H1 (cell line): Measurements from ENCODE around the gene CEACAM1. TPM values are rescaled to one million over a fixed set of nuclear protein-coding genes. Genes with fewer than 3 reads are reported as not detected.

Source experiments
- CTCF ChIA-PET: fragments of 300-600 bp; sonication (Branson Sonifier 250); formaldehyde crosslinking; loops from one replicate; lab custom pipeline; 2021; ENCODE audit not compliant: partially characterized antibody; lab: Charles Lee
- POLR2A ChIA-PET: fragments of 300-600 bp; sonication (Branson Sonifier 250); formaldehyde crosslinking; loops from one replicate; lab custom pipeline; 2021; ENCODE audit warnings: inconsistent platforms; ENCODE audit not compliant: partially characterized antibody; lab: Charles Lee
- DNase-seq, 2 experiments: peaks; one replicate each; pipeline versions ENCODE4 v3.0.0 to v3.0.0-alpha.2; 2010 to 2022; ENCODE audit warnings: low spot score in 2 of 2, low read depth in 1 of 2, mixed read lengths in 1 of 2
- FAIRE-seq: peaks from 2 replicates; lab custom pipeline; 2011; peaks lifted over from hg19 to GRCh38; lab: Jason Lieb, UNC
- H2AFZ ChIP-seq: 2 replicates; pipeline ENCODE4 v1.8.1; 2012; ENCODE audit warnings: low read length, inconsistent platforms
- H2AK5ac ChIP-seq: 2 replicates; pipeline ENCODE4 v1.6.1; 2013; ENCODE audit warnings: low read depth, low read length
- H2BK120ac ChIP-seq: replicated peaks from 2 replicates; pipeline ENCODE3; 2013; ENCODE audit warnings: low read depth, low read length, inconsistent platforms
- H2BK12ac ChIP-seq: 2 replicates; pipeline ENCODE4 v1.6.1; 2013; ENCODE audit warnings: low read depth, low read length
- H2BK15ac ChIP-seq: 2 replicates; pipeline ENCODE4 v1.6.1; 2013; ENCODE audit warnings: low read length
- H2BK20ac ChIP-seq: 2 replicates; pipeline ENCODE4 v1.6.1; 2013; ENCODE audit warnings: low read length
- H2BK5ac ChIP-seq: 2 replicates; pipeline ENCODE4 v1.6.1; 2013; ENCODE audit warnings: low read depth, low read length
- H3K14ac ChIP-seq: 2 replicates; pipeline ENCODE4 v1.6.1; 2013; ENCODE audit warnings: inconsistent platforms; ENCODE audit not compliant: insufficient read length
- H3K18ac ChIP-seq: 2 replicates; pipeline ENCODE4 v1.6.1; 2013; ENCODE audit warnings: low read length; ENCODE audit errors: extremely low read depth
- H3K23ac ChIP-seq: 2 replicates; pipeline ENCODE4 v1.6.1; 2013; ENCODE audit warnings: inconsistent platforms; ENCODE audit not compliant: insufficient read length
- H3K23me2 ChIP-seq: 2 replicates; pipeline ENCODE4 v1.6.1; 2013; ENCODE audit warnings: low read depth, low read length
- H3K27ac ChIP-seq: 2 replicates; pipeline ENCODE4 v1.6.1; 2011; ENCODE audit warnings: low read depth, low read length, inconsistent platforms
- H3K27me3 ChIP-seq, 4 experiments: replicated peaks in 1 of 4; 1 replicate in 1 of 4; 2 replicates in 3 of 4; pipeline versions ENCODE4 v1.6.1 to v1.8.1; 2011 to 2013; ENCODE audit warnings: low read length in 3 of 4, mild to moderate bottlenecking in 3 of 4, inconsistent platforms in 2 of 4, mixed read lengths in 2 of 4, moderate library complexity in 1 of 4; ENCODE audit not compliant: control insufficient read depth in 3 of 4, insufficient read depth in 3 of 4; ENCODE audit errors: extremely low read depth in 1 of 4
- H3K36me3 ChIP-seq, 4 experiments: 2 replicates each; pipeline versions ENCODE4 v1.6.1 to v1.8.1; 2011 to 2013; ENCODE audit warnings: mild to moderate bottlenecking in 4 of 4, low read length in 3 of 4, moderate library complexity in 2 of 4, control low read depth in 1 of 4, inconsistent platforms in 1 of 4; ENCODE audit not compliant: insufficient read depth in 4 of 4, control insufficient read depth in 2 of 4
- H3K4ac ChIP-seq: replicated peaks from 2 replicates; pipeline ENCODE3; 2013; ENCODE audit warnings: low read length, low read depth, mixed read lengths, inconsistent platforms; ENCODE audit not compliant: insufficient read length
- H3K4me1 ChIP-seq, 4 experiments: replicated peaks in 1 of 4; 1 replicate in 1 of 4; 2 replicates in 3 of 4; pipeline versions ENCODE4 v1.6.1 to v1.8.1; 2011 to 2013; ENCODE audit warnings: low read length in 3 of 4, inconsistent platforms in 2 of 4, mixed read lengths in 1 of 4; ENCODE audit not compliant: insufficient read depth in 4 of 4, control insufficient read depth in 3 of 4
- H3K4me2 ChIP-seq, 2 experiments: 2 replicates each; pipeline versions ENCODE4 v1.6.1 to v1.8.1; 2011 to 2013; ENCODE audit warnings: low read depth in 2 of 2, low read length in 2 of 2, control low read depth in 1 of 2, inconsistent platforms in 1 of 2, mild to moderate bottlenecking in 1 of 2; ENCODE audit not compliant: insufficient read depth in 1 of 2
- H3K4me3 ChIP-seq, 4 experiments: fragments of 200-600, 300-600 bp in 1 of 4; sonication (generic), shearing (Covaris generic), sonication (Bioruptor Twin) in 1 of 4; 2 replicates each; pipeline versions ENCODE4 v1.5.1 to v1.8.1; 2011 to 2016; ENCODE audit warnings: low read length in 4 of 4, low read depth in 3 of 4, control low read depth in 2 of 4, inconsistent platforms in 2 of 4, mild to moderate bottlenecking in 2 of 4, mixed read lengths in 1 of 4, moderate library complexity in 1 of 4; ENCODE audit not compliant: insufficient read depth in 2 of 4; ENCODE audit errors: extremely low read depth in 1 of 4
- H3K56ac ChIP-seq: replicated peaks from 2 replicates; pipeline ENCODE3; 2013; ENCODE audit warnings: low read depth, mild to moderate bottlenecking, mixed read lengths, low read length, inconsistent platforms; ENCODE audit not compliant: insufficient read length
- H3K79me1 ChIP-seq: 2 replicates; pipeline ENCODE4 v1.6.1; 2013; ENCODE audit warnings: low read depth, low read length, control low read depth
- H3K79me2 ChIP-seq, 2 experiments: 2 replicates each; pipeline versions ENCODE4 v1.6.1 to v1.8.1; 2012 to 2013; ENCODE audit warnings: low read length in 2 of 2, mild to moderate bottlenecking in 2 of 2, inconsistent platforms in 1 of 2; ENCODE audit not compliant: insufficient read depth in 2 of 2, control insufficient read depth in 1 of 2
- H3K9ac ChIP-seq, 4 experiments: replicated peaks in 1 of 4; 1 replicate in 1 of 4; 2 replicates in 3 of 4; pipeline versions ENCODE4 v1.6.1 to v1.8.1; 2011 to 2013; ENCODE audit warnings: low read depth in 3 of 4, low read length in 3 of 4, control low read depth in 2 of 4, mild to moderate bottlenecking in 2 of 4, moderate library complexity in 2 of 4, inconsistent platforms in 1 of 4; ENCODE audit errors: extremely low read depth in 1 of 4
- H3K9me3 ChIP-seq, 2 experiments: 2 replicates each; pipeline versions ENCODE4 v1.6.1 to v1.8.1; 2012 to 2013; ENCODE audit warnings: mild to moderate bottlenecking in 2 of 2, moderate library complexity in 2 of 2, control low read depth in 1 of 2, inconsistent platforms in 1 of 2, low read depth in 1 of 2, low read length in 1 of 2, mixed read lengths in 1 of 2; ENCODE audit not compliant: insufficient read depth in 2 of 2
- H4K20me1 ChIP-seq, 2 experiments: replicated peaks in 1 of 2; 2 replicates each; pipeline versions ENCODE3 to v1.8.1; 2011 to 2013; ENCODE audit warnings: inconsistent platforms in 2 of 2, low read length in 2 of 2, mild to moderate bottlenecking in 1 of 2; ENCODE audit not compliant: insufficient read depth in 2 of 2, control insufficient read depth in 1 of 2
- H4K5ac ChIP-seq: 2 replicates; pipeline ENCODE4 v1.6.1; 2013; ENCODE audit warnings: low read length, low read depth, mixed read lengths, inconsistent platforms; ENCODE audit not compliant: insufficient read length
- H4K8ac ChIP-seq: 2 replicates; pipeline ENCODE4 v1.8.0; 2013; ENCODE audit warnings: mild to moderate bottlenecking, moderate library complexity, low read length, inconsistent platforms; ENCODE audit not compliant: insufficient read depth; ENCODE audit errors: extremely low read depth
- H4K91ac ChIP-seq: replicated peaks from 2 replicates; pipeline ENCODE3; 2013; ENCODE audit warnings: low read length, mixed read lengths, inconsistent platforms; ENCODE audit not compliant: insufficient read length
- BACH1 ChIP-seq: IDR thresholded peaks from 2 replicates; pipeline ENCODE4 v1.6.1; 2012; ENCODE audit warnings: low read length, improper control_type of control experiment
- GTF2F1 ChIP-seq: IDR thresholded peaks from 2 replicates; pipeline ENCODE4 v1.6.1; 2012; ENCODE audit warnings: low read depth, low read length, improper control_type of control experiment, borderline replicate concordance
- JUN ChIP-seq: IDR thresholded peaks from 2 replicates; pipeline ENCODE4 v1.6.1; 2011; ENCODE audit warnings: low read depth, mild to moderate bottlenecking, improper control_type of control experiment, low read length
- RAD21 ChIP-seq, 2 experiments: IDR thresholded peaks in 1 of 2; conservative IDR thresholded peaks in 1 of 2; 2 replicates each; pipeline ENCODE4 v1.6.1; 2011; ENCODE audit warnings: low read depth in 2 of 2, low read length in 2 of 2, improper control_type of control experiment in 1 of 2, inconsistent platforms in 1 of 2, mild to moderate bottlenecking in 1 of 2, moderate library complexity in 1 of 2
- TAF1 ChIP-seq: IDR thresholded peaks from 2 replicates; pipeline ENCODE4 v1.6.1; 2011; ENCODE audit warnings: mild to moderate bottlenecking, low read depth, low read length
- TAF7 ChIP-seq: optimal IDR thresholded peaks from 2 replicates; pipeline ENCODE3; 2011; ENCODE audit warnings: low read depth, mild to moderate bottlenecking, inconsistent platforms, low read length, moderate library complexity, borderline replicate concordance
- WGBS, 2 experiments: shearing (Covaris generic) in 1 of 2; methylation state at CpG; one replicate each; pipeline versions ENCODE4 v1.1.6 to v1.1.7; 2013 to 2015; ENCODE audit warnings: low lambda C conversion rate in 2 of 2, mixed read lengths in 2 of 2, inconsistent platforms in 1 of 2, low coverage in 1 of 2, missing lambda C conversion rate in 1 of 2; ENCODE audit not compliant: insufficient replicate concordance in 2 of 2, insufficient coverage in 1 of 2, insufficient read length in 1 of 2; ENCODE audit errors: extremely low coverage in 1 of 2, missing lambda C conversion rate in 1 of 2; 5-methylcytosine and 5-hydroxymethylcytosine counted together
- polyA plus RNA-seq, 7 experiments: library from polyadenylated mRNA; depleted of rRNA in 3 of 7; stranded (reverse) in 5 of 7; unstranded in 2 of 7; fragments of >200 nt in 5 of 7; fragments of 200-250 nt in 2 of 7; gene quantifications; 1 replicate in 5 of 7; 2 replicates in 1 of 7; 4 replicates in 1 of 7; pipeline versions ENCODE4 v1.2.1 to v1.2.3, GENCODE V29; 2011 to 2013; ENCODE audit warnings: missing spikeins in 2 of 7, mixed read lengths in 2 of 7
- total RNA-seq: library from RNA; stranded (reverse); fragmentation: NEBNext Ultra II Directional; extraction: Animal tissue kit (Norgen Biotek cat#: 25700); gene quantifications from 2 replicates; pipeline ENCODE4 v1.2.1, GENCODE V29; 2021

Gene CEACAM1
- total and polyA plus RNA-seq, 2 of the 8 experiments (the other 6 are each of a cell fraction or from before 2014, with no cell fraction given) = 1.8 to 3.6 TPM

- no peaks in the 10 kb centered on the region for H4K20me1 ChIP-seq
- TF ChIP-seq GTF2F1 = no peak
- TF ChIP-seq TAF1 = no peak
- TF ChIP-seq JUN = no peak
- TF ChIP-seq TAF7 = no peak
- no peak for TF ChIP-seq BACH1
- no peak for TF ChIP-seq RAD21 (IDR thresholded peaks at IDR 0.05 in 1 of 2, conservative IDR thresholded peaks at IDR 0.05 in 1 of 2; ENCODE audit: low read depth in 2 of 2, low read length in 2 of 2)
- H3K23me2 ChIP-seq = no peaks in the 10 kb centered on the region
- H3K9ac ChIP-seq = no peak overlapping the region
- H2BK20ac ChIP-seq = peak overlapping the region; percentile 93; the same call in 1 of the 2 replicates
- no peaks in the 10 kb centered on the region for H3K9me3 ChIP-seq
- 0 out of 2 replicates have a peak overlapping the region, but pooled peaks have one; percentile 66 for H3K18ac ChIP-seq
- no peak overlapping the region; the same call in 1 of the 2 replicates for H4K8ac ChIP-seq
- ChIA-PET POLR2A (no interaction called here), CTCF (interaction anchor here (0.8 to 3.6 kb wide), 8 partner anchors 10 to 80 kb away, joined by 3 to 18 read pairs (median 4); partner anchors contain the start of gene CEACAM1)
- H2AFZ ChIP-seq = no peak overlapping the region
- WGBS, 2 experiments = 99% methylated on average over 4 of the region's 4 CpGs; no CpG with 5 or more reads in 1 of the 2 experiments
- no peak for DNase-seq
- FAIRE-seq = no peak
- no peaks in the 10 kb centered on the region for H3K79me2 ChIP-seq
- no peak overlapping the region for H2BK120ac ChIP-seq
- no peak overlapping the region for H3K4me2 ChIP-seq
- no peak overlapping the region for H3K14ac ChIP-seq
- no peak overlapping the region for H3K27ac ChIP-seq
- peak overlapping the region; percentile 84 for H2BK15ac ChIP-seq
- peaks cover 0 to 2% (median under 1%) of the 10 kb centered on the region in 4 experiments; a peak in 3 of 7 replicates for H3K4me1 ChIP-seq
- no peak overlapping the region for H4K5ac ChIP-seq
- no peak overlapping the region for H2AK5ac ChIP-seq
- peak overlapping the region; percentile 0 for H3K4ac ChIP-seq
- H3K36me3 ChIP-seq = no peaks in the 10 kb centered on the region
- no peak overlapping the region for H3K23ac ChIP-seq
- peak overlapping the region; percentile 46; the same call in 1 of the 2 replicates for H2BK5ac ChIP-seq
- H3K56ac ChIP-seq = no peak overlapping the region
- peak overlapping the region; percentile 23 for H4K91ac ChIP-seq
- H3K27me3 ChIP-seq = no peaks in the 10 kb centered on the region
- no peak overlapping the region for H2BK12ac ChIP-seq
- no peaks in the 10 kb centered on the region for H3K79me1 ChIP-seq
- H3K4me3 ChIP-seq = no peak overlapping the region
These were observed 66.5 kb downstream of the CEACAM1 start for GRCh38 chr19:42461700-42462324.
